GM18505 (cell line): ENCODE data around the gene TMEM138.

Experiments used
- ATAC-seq: cut with Tn5 transposase; IDR thresholded peaks from one replicate; pipeline ENCODE4 v1.9.1; 2021; ENCODE audit not compliant: unreplicated experiment
- POLR2A ChIP-seq: IDR thresholded peaks from 4 replicates; pipeline ENCODE4 v1.6.1; 2011; ENCODE audit warnings: borderline replicate concordance; ENCODE audit not compliant: insufficient read depth, insufficient read length; ENCODE audit errors: extremely low read depth

Gene TMEM138

GRCh38 chr11:61417670-61418069, 55.5 kb downstream of the TMEM138 start:
- no peak for TF ChIP-seq POLR2A
- no peak for ATAC-seq

- TF ChIP-seq POLR2A = no peak
- no peak for ATAC-seq
Measured at GRCh38 chr11:61418136-61418535, 56.0 kb downstream of the TMEM138 start.
